ENCODE results near the gene PNO1.
"Not testable (repeated sequence)": the region's sequence is repeated elsewhere in the genome, so short reads cannot be mapped to it uniquely, and the experiment has no call there.

The PNO1 gene

GRCh38 chr2:68155618-68156017, 2.1 kb upstream of the PNO1 start:
- in situ Hi-C loops (cut with HindIII; ENCODE audit: low sequenced_read_pairs), result no loop called here

- in situ Hi-C loops (cut with HindIII; ENCODE audit: low sequenced_read_pairs), result no loop called here
These were observed 1.3 kb upstream of the PNO1 start for GRCh38 chr2:68156419-68156818.

- in situ Hi-C loops (cut with HindIII; ENCODE audit: low sequenced_read_pairs), result no loop called here
These were observed 686 bp upstream of the PNO1 start for GRCh38 chr2:68157002-68157401.

- in situ Hi-C loops (cut with HindIII; ENCODE audit: low sequenced_read_pairs), result no loop called here
These were observed 403 bp downstream of the PNO1 start for GRCh38 chr2:68158134-68158447.

- in situ Hi-C loops (cut with HindIII; ENCODE audit: low sequenced_read_pairs), result no loop called here
These were observed 6.0 kb downstream of the PNO1 start for GRCh38 chr2:68163641-68164040.

GRCh38 chr2:68167186-68167585, 9.5 kb downstream of the PNO1 start:
- in situ Hi-C loops (cut with HindIII; ENCODE audit: low sequenced_read_pairs), result no loop called here

GRCh38 chr2:68169308-68169707, 11.6 kb downstream of the PNO1 start:
- in situ Hi-C loops (cut with HindIII; ENCODE audit: low sequenced_read_pairs), result no loop called here

GRCh38 chr2:68171146-68171545, 13.5 kb downstream of the PNO1 start:
- in situ Hi-C loops (cut with HindIII; ENCODE audit: low sequenced_read_pairs), result no loop called here

- in situ Hi-C loops (cut with HindIII; ENCODE audit: low sequenced_read_pairs), result no loop called here
These were observed 14.0 kb downstream of the PNO1 start for GRCh38 chr2:68171684-68172083.

- in situ Hi-C loops (cut with HindIII; ENCODE audit: low sequenced_read_pairs), result no loop called here
These were observed 14.8 kb downstream of the PNO1 start for GRCh38 chr2:68172521-68172920.

- in situ Hi-C loops (cut with HindIII; ENCODE audit: low sequenced_read_pairs), result no loop called here
These were observed 15.5 kb downstream of the PNO1 start for GRCh38 chr2:68172990-68173700.

- in situ Hi-C loops (cut with HindIII; ENCODE audit: low sequenced_read_pairs), result not testable (repeated sequence)
These were observed 17.5 kb downstream of the PNO1 start for GRCh38 chr2:68175210-68175609.

GRCh38 chr2:68176657-68177056, 19.0 kb downstream of the PNO1 start:
- in situ Hi-C loops (cut with HindIII; ENCODE audit: low sequenced_read_pairs), result no loop called here

GRCh38 chr2:68177541-68177940, 19.9 kb downstream of the PNO1 start:
- in situ Hi-C loops (cut with HindIII; ENCODE audit: low sequenced_read_pairs), result no loop called here

GRCh38 chr2:68178432-68178831, 20.7 kb downstream of the PNO1 start:
- in situ Hi-C loops (cut with HindIII; ENCODE audit: low sequenced_read_pairs), result no loop called here

GRCh38 chr2:68178954-68179627, 21.4 kb downstream of the PNO1 start:
- in situ Hi-C loops (cut with HindIII; ENCODE audit: low sequenced_read_pairs), result no loop called here

- in situ Hi-C loops (cut with HindIII; ENCODE audit: low sequenced_read_pairs), result loop anchor here (10.0 kb wide), 2 partner anchors 58 to 102 kb away; no protein-coding TSS in a partner anchor
These were observed 25.2 kb downstream of the PNO1 start for GRCh38 chr2:68182902-68183301.

- in situ Hi-C loops (cut with HindIII; ENCODE audit: low sequenced_read_pairs), result loop anchor here (10.0 kb wide), 2 partner anchors 61 to 99 kb away; no protein-coding TSS in a partner anchor
These were observed 28.0 kb downstream of the PNO1 start for GRCh38 chr2:68185541-68186164.

GRCh38 chr2:68187329-68187728, 29.6 kb downstream of the PNO1 start:
- in situ Hi-C loops (cut with HindIII; ENCODE audit: low sequenced_read_pairs), result loop anchor here (10.0 kb wide), 2 partner anchors 63 to 97 kb away; no protein-coding TSS in a partner anchor

GRCh38 chr2:68188831-68189230, 31.1 kb downstream of the PNO1 start:
- in situ Hi-C loops (cut with HindIII; ENCODE audit: low sequenced_read_pairs), result loop anchor here (10.0 kb wide), 2 partner anchors 64 to 96 kb away; no protein-coding TSS in a partner anchor

GRCh38 chr2:68189991-68190784, 32.5 kb downstream of the PNO1 start:
- in situ Hi-C loops (cut with HindIII; ENCODE audit: low sequenced_read_pairs), result loop anchor here (10.0 kb wide), 2 partner anchors 65 to 95 kb away; no protein-coding TSS in a partner anchor

Measured in endothelial cell of hepatic sinusoid (primary cell).